GF-D8 (cell line): ENCODE results near the gene ADAMTS12.

Source experiments
- DNase-seq: peaks from one replicate; lab custom pipeline; 2025; lab: John Stamatoyannopoulos, UW

ADAMTS12 gene

DNA sequence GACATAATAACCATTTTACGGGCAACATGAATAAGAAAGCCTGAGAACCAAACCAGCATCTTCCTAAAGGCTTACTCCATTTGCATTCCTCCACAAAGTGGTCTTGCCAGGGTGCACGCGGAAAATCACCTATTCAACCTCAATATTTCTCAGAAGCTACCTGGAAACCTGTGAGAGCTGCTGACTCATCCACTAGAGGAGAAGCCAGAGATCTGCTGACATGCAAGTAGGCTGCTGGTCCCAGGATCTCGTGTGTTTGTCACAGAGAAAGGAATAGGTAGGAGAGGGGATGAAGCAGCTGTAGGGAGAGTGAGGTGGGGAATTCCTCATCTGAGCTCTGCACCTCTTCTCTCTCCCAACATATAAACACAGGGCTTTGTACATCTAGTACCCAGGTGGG, 138.1 kb downstream of the ADAMTS12 start:
- DNase-seq: no peak

GRCh38 chr5:33748754-33749153, 143.0 kb downstream of the ADAMTS12 start:
- DNase-seq: no peak

GRCh38 chr5:33745101-33745770, 146.6 kb downstream of the ADAMTS12 start:
- DNase-seq: no peak

DNA sequence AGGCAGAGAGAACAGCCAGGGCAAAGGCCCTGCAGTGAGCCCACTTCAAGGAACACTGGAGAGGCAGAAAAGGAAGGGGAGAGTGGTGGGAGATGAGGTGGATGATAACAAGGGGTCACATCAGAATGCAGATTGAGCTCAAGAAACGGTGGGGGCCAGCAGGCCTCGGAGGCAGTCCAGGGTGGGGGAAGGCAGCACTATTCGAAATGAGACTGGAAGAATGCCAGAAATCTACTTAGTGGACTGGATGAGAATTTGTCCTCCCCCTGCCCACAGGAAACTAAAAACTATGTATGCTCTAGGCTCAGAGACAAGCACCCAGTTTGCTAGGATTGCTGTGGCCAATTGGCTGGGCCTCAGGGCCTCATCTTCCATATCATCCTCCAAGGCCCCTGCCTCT, 148.7 kb downstream of the ADAMTS12 start:
- DNase-seq: no peak

DNA sequence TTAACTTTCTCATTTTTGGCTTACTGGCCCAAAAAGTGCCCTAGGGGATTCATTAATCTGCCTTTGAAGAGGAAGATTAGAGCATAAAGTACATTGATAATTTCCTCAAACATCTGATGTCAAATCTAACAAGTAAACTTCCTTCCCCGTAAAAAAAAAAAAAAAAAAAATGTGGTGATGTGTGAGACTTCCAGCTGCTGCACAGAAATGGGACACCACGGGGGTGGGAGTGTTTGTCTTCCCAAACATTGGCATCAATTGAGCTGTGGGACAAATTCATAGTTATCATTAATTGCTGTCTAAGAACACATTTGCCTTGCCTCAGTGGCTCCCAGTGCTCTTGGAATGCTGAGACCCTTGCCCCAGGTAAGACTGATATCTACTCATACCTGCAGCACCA, 149.6 kb downstream of the ADAMTS12 start:
- DNase-seq: no peak

GRCh38 chr5:33738967-33739366, 152.8 kb downstream of the ADAMTS12 start:
- DNase-seq: no peak

DNA sequence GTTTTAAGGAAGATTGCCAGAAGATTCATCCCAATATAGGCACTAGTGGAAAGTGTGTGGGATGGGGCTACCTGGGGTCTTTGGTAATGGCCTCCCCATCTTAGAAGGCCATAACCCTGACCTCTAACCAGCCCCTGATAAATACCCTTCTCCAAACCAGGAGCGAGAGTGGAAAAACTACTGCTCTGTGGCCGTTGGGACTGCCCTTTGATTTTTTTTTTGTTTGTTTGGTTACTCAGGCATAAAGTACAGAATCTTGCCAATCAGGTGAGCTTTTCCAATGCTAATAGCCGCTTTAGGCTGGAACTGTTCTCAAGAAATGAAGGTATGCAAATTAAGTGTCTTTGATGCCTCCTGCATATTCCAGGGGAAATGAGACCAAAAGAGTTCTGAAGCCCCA, 153.7 kb downstream of the ADAMTS12 start:
- DNase-seq: no peak

DNA sequence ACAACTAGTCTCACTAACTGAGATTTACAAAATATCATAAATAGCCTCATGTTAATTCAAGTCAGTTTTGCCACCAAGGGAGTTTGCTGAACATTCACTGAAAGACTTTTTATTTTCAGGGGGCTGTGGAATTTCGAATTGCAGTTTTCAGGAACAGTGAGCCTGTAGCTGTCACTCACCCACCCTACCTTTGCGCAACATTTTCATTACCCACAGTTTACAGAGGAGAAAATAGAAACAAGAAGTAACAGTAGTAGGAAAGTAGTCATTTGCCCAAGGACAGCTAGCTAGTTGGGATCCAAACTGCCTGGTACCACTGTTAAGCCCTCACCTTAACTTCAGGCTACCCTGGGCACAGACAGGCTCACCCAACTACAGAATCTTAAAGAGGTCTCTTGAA, 154.1 kb downstream of the ADAMTS12 start:
- no peak for DNase-seq

GRCh38 chr5:33737284-33737683, 154.5 kb downstream of the ADAMTS12 start:
- no peak for DNase-seq

GRCh38 chr5:33736510-33736909, 155.3 kb downstream of the ADAMTS12 start:
- DNase-seq: no peak

- no peak for DNase-seq
These were observed 156.7 kb downstream of the ADAMTS12 start for GRCh38 chr5:33735072-33735471.

GRCh38 chr5:33734537-33734936, 157.3 kb downstream of the ADAMTS12 start:
- DNase-seq: no peak

DNA sequence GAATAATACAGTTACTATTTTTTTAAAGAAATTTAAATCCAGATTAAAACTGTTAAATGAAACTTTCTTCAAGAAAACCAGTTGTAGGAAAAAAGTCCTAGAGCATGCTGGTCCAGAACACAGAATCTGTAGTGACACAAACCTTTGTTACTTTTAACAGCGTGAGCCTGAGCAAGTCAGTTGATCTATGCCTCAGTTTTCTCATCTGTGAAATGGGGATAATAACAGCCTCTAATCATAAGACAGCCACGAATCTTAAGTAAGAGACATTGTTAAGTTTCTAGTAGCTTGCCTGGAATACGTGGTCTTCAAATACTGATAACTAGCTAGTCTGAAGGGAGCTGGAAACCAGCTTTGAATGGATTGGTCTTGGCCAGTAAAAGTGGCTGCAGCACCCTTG, 158.6 kb downstream of the ADAMTS12 start:
- no peak for DNase-seq

DNA sequence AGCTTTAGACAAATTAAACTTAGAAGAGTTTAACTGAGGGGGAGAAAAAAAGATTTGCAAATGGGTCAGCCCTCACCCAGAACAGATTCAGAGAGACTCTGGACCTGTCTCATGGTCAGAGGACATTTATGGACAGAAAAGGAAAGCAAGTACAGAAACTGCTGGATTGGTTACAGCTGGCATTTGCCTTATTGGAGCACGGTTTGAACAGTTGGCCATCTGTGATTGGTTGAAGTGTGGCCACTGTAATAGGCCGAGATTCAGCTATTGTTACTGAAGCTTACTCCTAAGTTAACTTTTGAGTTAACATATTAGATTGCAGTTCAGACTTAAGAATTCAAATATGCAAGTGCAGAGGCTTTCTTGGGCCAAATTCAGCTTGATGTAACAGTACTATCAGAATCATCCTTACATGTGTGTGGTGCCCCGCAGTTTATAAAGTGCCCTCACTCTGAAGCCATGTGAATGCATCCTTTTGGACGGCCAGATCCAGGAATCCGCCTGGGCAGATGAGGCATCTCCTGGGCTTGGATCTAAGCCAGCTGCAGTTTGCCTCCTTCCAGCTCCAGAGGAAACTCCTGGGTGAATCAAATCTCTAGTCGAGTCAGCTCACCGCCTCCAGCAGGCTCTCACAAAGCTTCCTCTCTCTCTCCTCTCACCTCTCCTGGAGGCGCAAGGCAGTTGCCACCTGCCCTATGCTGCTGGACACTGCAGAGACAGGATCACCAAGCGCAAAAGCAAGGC, 165.2 kb downstream of the ADAMTS12 start:
- no peak for DNase-seq

DNA sequence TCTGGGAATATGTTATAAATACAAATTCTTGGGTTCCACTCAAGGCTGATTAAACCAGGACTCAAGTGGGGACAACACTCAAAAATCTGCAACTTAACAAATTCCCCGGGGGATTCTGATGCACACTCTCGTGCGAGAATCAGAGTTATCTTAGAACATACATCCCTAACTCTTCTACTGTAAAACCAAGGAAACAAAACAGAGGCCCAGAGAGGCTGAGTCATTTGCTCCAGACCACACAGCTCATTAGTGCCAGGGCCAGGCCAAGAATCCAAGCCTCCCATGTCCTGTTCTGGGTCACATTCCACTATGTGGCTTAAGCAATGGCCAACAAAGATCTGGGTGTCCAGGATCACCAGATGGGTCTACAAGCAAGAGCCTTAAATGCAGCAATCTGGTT, 166.0 kb downstream of the ADAMTS12 start:
- no peak for DNase-seq

DNA sequence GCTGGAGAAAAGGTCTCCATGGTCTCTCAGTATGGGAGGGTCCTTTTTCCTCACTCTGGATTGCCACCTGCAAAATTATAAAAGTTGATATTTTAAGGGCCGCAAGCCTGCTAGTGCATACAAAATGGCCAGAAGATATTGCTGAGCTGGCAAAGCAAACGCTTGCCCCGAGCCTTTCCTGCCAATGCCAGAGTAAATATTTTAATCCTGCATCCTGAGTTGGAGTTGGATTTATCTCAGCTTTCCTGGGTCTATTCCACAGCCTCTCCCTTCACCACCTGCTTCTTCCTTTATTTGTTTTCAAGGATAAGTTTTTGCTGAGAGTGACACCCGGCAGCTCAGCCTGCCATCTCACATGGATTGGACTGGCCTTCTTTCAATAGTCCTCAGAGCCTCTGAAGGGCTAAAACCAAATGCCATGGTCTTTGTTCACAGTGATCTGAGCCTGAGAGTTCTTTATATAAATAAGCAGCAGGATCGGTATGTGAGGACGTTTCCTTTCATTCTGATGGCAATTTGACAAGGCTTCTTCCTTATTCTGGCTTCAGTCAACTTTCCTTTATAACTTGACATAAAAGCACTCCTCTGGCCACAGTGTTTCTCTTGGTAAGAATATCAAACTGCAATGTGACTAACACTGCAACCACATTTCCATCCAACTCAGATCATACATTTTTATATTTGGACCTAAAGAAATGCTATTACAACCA, 170.1 kb downstream of the ADAMTS12 start:
- no peak for DNase-seq

DNA sequence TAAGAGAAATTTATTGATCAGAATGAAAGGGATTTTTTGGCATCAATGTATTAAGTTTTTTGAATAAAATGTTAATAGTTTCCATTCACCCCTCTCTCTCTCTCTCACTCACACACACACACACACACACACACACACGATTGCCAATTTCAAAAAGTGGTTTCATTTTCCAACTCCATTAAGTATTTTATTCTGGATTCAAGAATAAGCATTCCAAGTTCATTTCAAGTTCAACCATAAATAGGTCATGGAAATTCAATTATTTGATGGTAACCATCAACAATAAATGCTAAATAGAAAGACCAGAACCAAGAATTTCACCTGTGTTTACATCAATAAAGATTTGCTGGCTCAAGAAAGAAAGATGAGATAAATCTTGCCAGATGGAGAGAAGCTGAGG, 171.6 kb downstream of the ADAMTS12 start:
- DNase-seq: no peak

DNA sequence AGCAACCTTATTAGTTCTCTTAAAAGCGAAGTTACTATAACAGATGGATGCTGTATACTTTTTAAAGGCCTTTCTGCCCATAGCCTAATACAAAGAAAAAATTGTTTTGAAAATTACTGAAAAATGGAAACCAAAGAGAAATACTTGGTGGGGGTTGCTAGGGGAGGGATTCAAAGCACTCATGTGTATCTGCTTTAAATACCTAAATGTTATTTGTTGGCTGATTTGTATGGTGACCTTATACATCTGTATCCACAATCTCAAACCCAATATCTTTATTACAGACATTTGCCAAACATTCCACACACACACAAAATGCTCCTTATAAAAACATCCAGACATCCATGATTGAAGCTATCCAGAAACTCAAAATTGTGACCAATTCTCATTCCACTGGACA, 172.0 kb downstream of the ADAMTS12 start:
- DNase-seq: no peak

DNA sequence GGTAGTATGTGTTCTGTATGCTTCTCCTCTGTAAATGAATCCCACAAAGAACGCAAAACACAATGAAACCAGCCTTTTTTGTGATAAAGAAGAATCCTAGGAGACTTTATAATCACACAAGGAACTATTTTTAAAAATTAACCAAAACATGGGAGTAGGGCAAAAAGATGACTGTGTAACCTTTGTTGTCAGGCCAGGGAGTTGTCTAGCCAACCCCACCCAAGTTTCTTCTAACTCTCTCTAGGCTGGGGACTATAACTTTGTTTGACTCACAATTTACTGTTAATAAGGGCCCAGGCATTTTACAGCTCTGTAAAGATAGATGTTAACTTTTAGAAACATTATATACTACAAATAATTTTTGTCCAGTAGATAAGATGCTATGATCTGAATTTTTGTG, 176.1 kb downstream of the ADAMTS12 start:
- DNase-seq: no peak

- DNase-seq: no peak
These were observed 178.5 kb downstream of the ADAMTS12 start for GRCh38 chr5:33713136-33713765.

DNA sequence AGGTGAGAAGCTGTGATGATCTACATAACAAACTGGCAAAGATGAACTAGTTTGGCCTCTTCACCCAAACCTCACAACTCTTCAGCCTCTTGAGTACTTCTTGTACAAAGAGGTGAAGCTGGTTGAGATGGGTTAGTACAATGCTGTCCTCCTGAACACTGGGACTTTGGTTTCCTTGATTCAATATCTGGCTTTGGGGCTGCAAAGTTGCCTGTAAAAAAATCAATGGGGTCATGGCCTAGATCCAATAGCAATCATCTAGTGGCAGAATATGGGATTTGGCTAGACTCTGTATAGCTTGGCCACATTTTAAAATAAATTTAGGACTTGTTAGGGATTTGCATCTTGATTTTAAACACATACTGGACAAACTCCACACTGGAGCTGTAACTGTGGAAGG, 179.1 kb downstream of the ADAMTS12 start:
- DNase-seq: no peak

DNA sequence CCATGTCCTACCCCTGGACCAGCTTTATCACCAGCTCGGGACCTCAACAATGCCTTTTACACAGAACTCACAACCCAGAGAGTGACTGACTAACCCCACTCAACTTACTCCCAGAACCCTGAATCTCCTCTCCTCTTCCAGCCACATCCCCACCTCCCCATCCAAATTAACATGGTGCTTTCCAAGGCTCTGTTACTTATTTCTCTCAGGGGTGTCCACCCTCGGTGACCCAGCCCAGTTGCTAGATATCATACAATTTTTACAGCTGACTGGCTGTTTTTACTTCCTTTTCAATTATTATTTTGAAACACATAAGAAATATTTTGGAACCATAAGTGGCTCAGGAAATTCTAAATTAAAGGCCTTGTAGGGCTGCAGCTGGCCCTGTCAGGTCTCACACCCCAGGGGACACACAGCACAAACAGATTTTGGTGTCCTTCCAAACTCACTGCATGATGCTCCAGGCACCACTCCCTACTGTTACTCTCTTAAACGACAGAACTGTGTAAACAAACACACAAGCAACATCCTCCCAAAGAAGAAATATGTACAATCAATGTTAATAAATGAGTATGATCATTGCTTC, 180.6 kb downstream of the ADAMTS12 start:
- no peak for DNase-seq
